Activated CD8-positive, alpha-beta memory T cell treated with anti-CD3 and anti-CD28 coated beads, Interleukin-2, amount 10 ng/mL, durations not matched to agents 7 days and 5 days (primary cell): ENCODE measurements around the gene SGMS1. TPM values are rescaled to one million over a fixed set of nuclear protein-coding genes. Genes with fewer than 3 reads are reported as not detected.
"Not testable (repeated sequence)": the region's sequence is repeated elsewhere in the genome, so short reads cannot be mapped to it uniquely, and the experiment has no call there.

ENCODE experiments used
- ATAC-seq: fragments of 150-1000 bp; cut with Tn5 transposase; one replicate; pipeline ENCODE4 v1.10.0; 2021; ENCODE audit warnings: moderate library complexity
- CTCF ChIA-PET: fragments of 350-600 bp; sonication (Branson Sonifier 250); formaldehyde crosslinking; loops from one replicate; lab custom pipeline; 2021; ENCODE audit warnings: antibody characterized with exemption; lab: Charles Lee
- DNase-seq: peaks from one replicate; pipeline ENCODE4 v3.0.0-alpha.2; 2020
- H3K27ac Mint-ChIP-seq: one replicate; pipeline ENCODE4 v1.8.0; 2021; ENCODE audit warnings: mild to moderate bottlenecking, mixed read lengths
- H3K27me3 Mint-ChIP-seq: one replicate; pipeline ENCODE4 v1.8.0; 2021; ENCODE audit warnings: mixed read lengths
- H3K36me3 Mint-ChIP-seq: one replicate; pipeline ENCODE4 v1.8.0; 2021; ENCODE audit warnings: mild to moderate bottlenecking, mixed read lengths
- H3K4me1 Mint-ChIP-seq: one replicate; pipeline ENCODE4 v1.8.0; 2021; ENCODE audit warnings: mixed read lengths
- H3K4me3 Mint-ChIP-seq: one replicate; pipeline ENCODE4 v1.8.0; 2021; ENCODE audit warnings: mild to moderate bottlenecking, moderate library complexity, mixed read lengths
- H3K9me3 Mint-ChIP-seq: one replicate; pipeline ENCODE4 v1.8.0; 2022; ENCODE audit warnings: low read depth, mixed read lengths
- total RNA-seq, 2 experiments: library from RNA; stranded (reverse); gene quantifications; one replicate each; pipeline ENCODE4 v1.2.3, GENCODE V29; 2021

The SGMS1 gene
- total RNA-seq, 2 experiments from 2014 or later = 37.0 to 38.4 TPM

DNA sequence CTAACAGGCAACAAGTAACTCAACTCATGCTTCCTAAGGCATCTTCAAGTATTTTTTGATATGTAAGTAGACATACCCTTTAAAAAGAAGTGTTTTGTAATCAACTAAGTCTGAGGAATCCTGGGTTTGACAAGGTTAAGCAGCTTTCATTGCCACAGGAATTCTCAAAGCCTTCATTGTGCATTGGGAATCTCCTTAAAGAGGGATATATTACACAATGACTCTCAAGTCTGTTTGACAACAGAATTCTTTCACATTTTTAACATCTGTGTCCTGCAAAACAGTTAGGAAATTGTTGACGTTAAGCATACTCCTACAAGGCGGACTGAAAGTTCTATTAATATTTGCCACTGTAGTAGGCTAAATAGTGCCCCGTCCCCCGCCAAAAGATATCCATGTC is 71.4 kb downstream of the SGMS1 start:
- no peak overlapping the region for H3K27ac Mint-ChIP-seq
- no peaks in the 10 kb centered on the region for H3K27me3 Mint-ChIP-seq
- no peak overlapping the region for H3K4me3 Mint-ChIP-seq
- peaks cover 19% of the 10 kb centered on the region for H3K36me3 Mint-ChIP-seq
- CTCF ChIA-PET = interaction anchor here (0.8 to 2.1 kb wide), 7 partner anchors 8 to 101 kb away, joined by 3 to 6 read pairs (median 3); no protein-coding TSS in a partner anchor
- no peak for ATAC-seq
- H3K9me3 Mint-ChIP-seq = no peaks in the 10 kb centered on the region
- peaks cover 12% of the 10 kb centered on the region for H3K4me1 Mint-ChIP-seq
- no peak for DNase-seq

GRCh38 chr10:50551894-50552293 is 71.9 kb downstream of the SGMS1 start:
- peaks cover under 1% of the 10 kb centered on the region for H3K9me3 Mint-ChIP-seq
- ATAC-seq = no peak
- H3K27me3 Mint-ChIP-seq = no peaks in the 10 kb centered on the region
- CTCF ChIA-PET = interaction anchor here (0.8 to 2.1 kb wide), 4 partner anchors 14 to 102 kb away, joined by 3 to 6 read pairs (median 4); no protein-coding TSS in a partner anchor
- H3K4me3 Mint-ChIP-seq = no peak overlapping the region
- H3K36me3 Mint-ChIP-seq = peaks cover 23% of the 10 kb centered on the region
- H3K27ac Mint-ChIP-seq = no peak overlapping the region
- no peak for DNase-seq
- peaks cover 12% of the 10 kb centered on the region for H3K4me1 Mint-ChIP-seq

GRCh38 chr10:50550291-50550839 is 73.4 kb downstream of the SGMS1 start:
- CTCF ChIA-PET = interaction anchor here (2.1 kb wide), 1 partner anchor 12 kb away, joined by 4 read pairs; no protein-coding TSS in a partner anchor
- peaks cover 10% of the 10 kb centered on the region for H3K4me1 Mint-ChIP-seq

DNA sequence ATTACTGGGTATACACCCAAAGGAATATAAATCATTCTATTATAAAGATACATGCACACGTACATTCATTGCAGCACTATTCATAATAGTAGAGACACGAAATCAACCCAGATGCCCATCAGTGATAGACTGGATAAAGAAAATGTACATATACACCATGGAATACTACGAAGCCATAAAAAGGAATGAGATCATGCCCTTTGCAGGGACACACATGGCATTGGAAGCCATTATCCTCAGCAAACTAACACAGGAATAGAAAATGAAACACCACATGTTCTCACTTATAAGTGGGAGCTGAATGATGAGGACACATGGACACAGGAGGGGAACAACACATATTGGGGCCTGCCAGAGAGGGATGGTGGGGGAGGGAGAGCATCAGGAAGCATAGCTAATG is 74.6 kb downstream of the SGMS1 start:
- peaks cover 20% of the 10 kb centered on the region for H3K4me1 Mint-ChIP-seq
- H3K27me3 Mint-ChIP-seq, CTCF ChIA-PET, H3K27ac Mint-ChIP-seq, H3K9me3 Mint-ChIP-seq, H3K4me3 Mint-ChIP-seq, ATAC-seq, DNase-seq: not testable (repeated sequence)
- H3K36me3 Mint-ChIP-seq = peaks cover 28% of the 10 kb centered on the region

More at GRCh38 chr10:50550291-50550839, 73.4 kb downstream of the SGMS1 start:
- no peaks in the 10 kb centered on the region for H3K27me3 Mint-ChIP-seq
- H3K27ac Mint-ChIP-seq = no peak overlapping the region
- DNase-seq (no peak), ATAC-seq (no peak)
- H3K36me3 Mint-ChIP-seq = peaks cover 28% of the 10 kb centered on the region
- no peak overlapping the region for H3K4me3 Mint-ChIP-seq
- peaks cover 2% of the 10 kb centered on the region for H3K9me3 Mint-ChIP-seq

GRCh38 chr10:50548481-50548880 is 75.3 kb downstream of the SGMS1 start:
- H3K27ac Mint-ChIP-seq, ATAC-seq, CTCF ChIA-PET, DNase-seq, H3K9me3 Mint-ChIP-seq, H3K4me3 Mint-ChIP-seq, H3K27me3 Mint-ChIP-seq: not testable (repeated sequence)
- Mint-ChIP-seq H3K36me3 (peaks cover 28% of the 10 kb centered on the region), H3K4me1 (peaks cover 23% of the 10 kb centered on the region)

DNA sequence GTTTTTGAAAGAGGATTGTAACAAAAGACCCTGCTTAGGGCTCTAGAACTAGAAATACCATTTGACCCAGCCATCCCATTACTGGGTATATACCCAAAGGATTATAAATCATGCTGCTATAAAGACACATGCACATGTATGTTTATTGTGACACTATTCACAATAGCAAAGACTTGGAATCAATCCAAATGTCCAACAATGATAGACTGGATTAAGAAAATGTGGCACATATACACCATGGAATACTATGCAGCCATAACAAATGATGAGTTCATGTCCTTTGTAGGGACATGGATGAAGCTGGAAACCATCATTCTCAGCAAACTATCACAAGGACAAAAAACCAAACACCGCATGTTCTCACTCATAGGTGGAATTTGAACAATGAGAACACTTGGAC is 77.5 kb downstream of the SGMS1 start:
- CTCF ChIA-PET, ATAC-seq, H3K9me3 Mint-ChIP-seq, H3K4me3 Mint-ChIP-seq, DNase-seq, H3K27me3 Mint-ChIP-seq, H3K27ac Mint-ChIP-seq: not testable (repeated sequence)
- peaks cover 28% of the 10 kb centered on the region for H3K36me3 Mint-ChIP-seq
- peaks cover 35% of the 10 kb centered on the region for H3K4me1 Mint-ChIP-seq

- Mint-ChIP-seq H3K4me1 (peaks cover 40% of the 10 kb centered on the region), H3K27me3 (no peaks in the 10 kb centered on the region), H3K9me3 (peaks cover 2% of the 10 kb centered on the region), H3K36me3 (peaks cover 28% of the 10 kb centered on the region), H3K27ac (peak overlapping the region; percentile 15), H3K4me3 (no peak overlapping the region)
- DNase-seq (no peak), ATAC-seq (no peak)
- CTCF ChIA-PET = no interaction called here
Measured at GRCh38 chr10:50545846-50546245, 77.9 kb downstream of the SGMS1 start.

- Mint-ChIP-seq H3K4me1 (peaks cover 49% of the 10 kb centered on the region), H3K27ac (no peak overlapping the region), H3K27me3 (no peaks in the 10 kb centered on the region), H3K36me3 (peaks cover 33% of the 10 kb centered on the region), H3K9me3 (peaks cover 2% of the 10 kb centered on the region), H3K4me3 (no peak overlapping the region)
- DNase-seq = no peak
- CTCF ChIA-PET = interaction anchor here (1.2 to 1.3 kb wide), 3 partner anchors 8 to 35 kb away, joined by 3 to 4 read pairs (median 3); no protein-coding TSS in a partner anchor
- no peak for ATAC-seq
Measured at GRCh38 chr10:50544857-50545429, 78.8 kb downstream of the SGMS1 start.

DNA sequence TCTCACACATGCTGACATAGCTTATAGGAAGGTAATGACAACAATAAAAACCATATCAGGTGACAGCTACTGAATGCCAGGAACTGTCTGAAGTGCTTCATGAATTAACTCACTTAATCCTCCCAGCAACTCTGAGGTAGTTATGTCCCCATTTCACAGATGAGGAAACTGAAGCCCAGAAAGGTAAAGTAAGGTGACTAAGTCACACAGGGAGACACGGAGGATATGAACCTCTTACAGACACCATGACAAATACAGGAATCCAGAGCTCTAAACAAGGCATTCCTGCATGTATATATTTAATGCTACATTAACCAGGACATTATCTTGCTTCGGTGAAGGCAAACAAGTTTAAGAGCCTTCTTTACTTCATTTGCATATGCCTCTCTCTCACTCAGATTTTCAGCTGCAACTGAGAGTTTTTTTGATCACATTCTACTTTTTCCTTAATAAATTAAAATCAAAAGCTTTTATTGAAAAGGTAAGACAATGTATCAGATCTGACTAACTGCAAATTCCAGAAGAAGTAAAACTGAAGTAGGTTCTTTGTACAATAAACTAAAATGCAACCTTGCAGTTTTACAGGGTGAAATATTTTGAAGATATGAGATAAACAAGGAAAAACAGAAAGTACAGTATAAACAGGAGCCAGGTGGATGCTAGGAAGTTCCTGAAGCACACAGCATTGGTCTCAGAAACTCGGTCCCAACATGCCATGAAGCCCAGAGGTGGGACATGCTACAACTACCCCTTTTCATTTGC is 79.5 kb downstream of the SGMS1 start:
- Mint-ChIP-seq H3K4me3 (no peak overlapping the region), H3K9me3 (peaks cover 2% of the 10 kb centered on the region), H3K27me3 (no peaks in the 10 kb centered on the region), H3K4me1 (peaks cover 54% of the 10 kb centered on the region), H3K36me3 (peaks cover 31% of the 10 kb centered on the region), H3K27ac (no peak overlapping the region)
- no peak for ATAC-seq
- DNase-seq = no peak
- CTCF ChIA-PET = interaction anchor here (0.7 to 1.3 kb wide), 4 partner anchors 8 to 34 kb away, joined by 3 to 4 read pairs (median 3); no protein-coding TSS in a partner anchor

DNA sequence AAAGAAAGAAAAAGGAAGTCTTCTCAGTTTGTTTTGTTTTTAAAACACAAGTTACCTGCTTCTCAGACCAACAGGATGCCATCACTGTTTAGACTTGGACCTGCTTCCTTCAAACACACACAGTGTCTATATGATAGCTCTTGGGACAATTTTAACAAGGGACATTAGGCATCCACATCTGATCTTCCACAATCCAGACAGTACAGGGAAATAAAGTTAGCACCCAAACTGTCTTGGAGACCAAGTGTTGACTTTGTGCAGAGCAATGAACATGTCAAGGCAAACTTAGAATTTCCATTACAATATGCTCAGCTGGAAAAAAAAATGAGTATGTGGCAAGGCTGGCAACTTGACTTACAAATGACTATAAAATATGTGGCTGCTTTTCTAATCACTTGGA is 80.9 kb downstream of the SGMS1 start:
- Mint-ChIP-seq H3K9me3 (peaks cover 2% of the 10 kb centered on the region), H3K27me3 (no peaks in the 10 kb centered on the region), H3K4me3 (no peak overlapping the region), H3K36me3 (peaks cover 20% of the 10 kb centered on the region), H3K4me1 (peaks cover 64% of the 10 kb centered on the region), H3K27ac (peak overlapping the region; percentile 39)
- CTCF ChIA-PET = no interaction called here
- ATAC-seq = no peak
- no peak for DNase-seq

- peaks cover 71% of the 10 kb centered on the region for H3K4me1 Mint-ChIP-seq
- H3K9me3 Mint-ChIP-seq = peaks cover 1% of the 10 kb centered on the region
- H3K27ac Mint-ChIP-seq = peak overlapping the region; percentile 28
- no peaks in the 10 kb centered on the region for H3K27me3 Mint-ChIP-seq
- no peak for DNase-seq
- CTCF ChIA-PET = no interaction called here
- ATAC-seq = no peak
- no peak overlapping the region for H3K4me3 Mint-ChIP-seq
- H3K36me3 Mint-ChIP-seq = peaks cover 10% of the 10 kb centered on the region
Measured at GRCh38 chr10:50541921-50542320, 81.8 kb downstream of the SGMS1 start.

DNA sequence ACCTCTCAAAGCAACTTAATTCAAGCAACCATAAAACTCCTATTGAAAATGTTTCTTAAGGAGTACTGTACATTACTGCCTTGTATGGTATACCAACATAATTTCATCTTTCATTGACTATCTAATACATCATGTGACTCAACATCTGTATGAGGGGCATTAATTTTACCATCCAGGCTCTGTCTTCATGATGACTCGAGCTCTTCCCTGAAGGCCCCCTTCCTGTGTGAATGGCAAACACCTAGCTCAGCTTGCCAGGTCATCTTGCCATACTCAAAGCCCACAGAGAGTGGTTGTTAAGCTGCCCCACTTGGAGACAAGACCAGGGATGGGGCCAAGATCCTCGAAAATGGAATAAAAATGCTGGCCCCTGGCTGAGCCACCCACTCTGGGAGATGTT is 82.4 kb downstream of the SGMS1 start:
- no peaks in the 10 kb centered on the region for H3K9me3 Mint-ChIP-seq
- H3K4me3 Mint-ChIP-seq = no peak overlapping the region
- ATAC-seq (no peak), DNase-seq (no peak)
- peak overlapping the region; percentile 81 for H3K27ac Mint-ChIP-seq
- CTCF ChIA-PET = no interaction called here
- H3K27me3 Mint-ChIP-seq = no peaks in the 10 kb centered on the region
- H3K4me1 Mint-ChIP-seq = peaks cover 75% of the 10 kb centered on the region
- H3K36me3 Mint-ChIP-seq = peaks cover 8% of the 10 kb centered on the region

DNA sequence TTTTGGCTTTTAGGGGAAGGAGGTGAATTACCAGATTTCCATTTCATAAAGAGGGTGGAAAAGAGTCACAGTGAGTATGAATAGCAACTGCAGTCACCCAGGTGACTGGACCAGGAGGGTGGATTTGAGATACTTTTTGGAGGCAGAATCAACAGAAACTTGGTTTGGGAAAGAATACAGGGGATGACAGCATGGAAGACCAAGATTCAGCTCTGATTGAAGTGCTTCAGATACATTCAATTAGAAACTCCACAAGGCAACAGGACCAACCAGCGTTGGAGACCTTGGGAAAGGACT is 83.0 kb downstream of the SGMS1 start:
- peak overlapping the region; percentile 52 for H3K4me3 Mint-ChIP-seq
- no peaks in the 10 kb centered on the region for H3K9me3 Mint-ChIP-seq
- H3K27me3 Mint-ChIP-seq = no peaks in the 10 kb centered on the region
- DNase-seq (no peak), ATAC-seq (peak; percentile 22)
- CTCF ChIA-PET = no interaction called here
- H3K4me1 Mint-ChIP-seq = peaks cover 79% of the 10 kb centered on the region
- peak overlapping the region; percentile 81 for H3K27ac Mint-ChIP-seq
- H3K36me3 Mint-ChIP-seq = peaks cover 11% of the 10 kb centered on the region
